HEK293 (cell line): ENCODE results near the gene HDAC8.

ENCODE experiments used
- CTCF ChIA-PET: fragments of 350-600 bp; formaldehyde crosslinking; extraction: SDS; loops from one replicate; lab custom pipeline; 2021; ENCODE audit warnings: antibody characterized with exemption; lab: Yijun Ruan, JAX
- POLR2A ChIA-PET: fragments of 300-600 bp; formaldehyde crosslinking; extraction: SDS; loops from one replicate; lab custom pipeline; 2020; ENCODE audit warnings: antibody characterized with exemption, inconsistent platforms; lab: Yijun Ruan, JAX
- H3K27ac ChIP-seq: fragments of 200-500 bp; sonication (Bioruptor generic); 2 replicates; pipeline ENCODE4 v1.5.1; 2014; ENCODE audit warnings: low read depth, low read length, control low read depth, inconsistent platforms; ENCODE audit errors: extremely low read depth
- H3K36me3 ChIP-seq, 2 experiments: fragments of 200-500 bp in 1 of 2; sonication (Bioruptor generic) in 1 of 2; 1 replicate in 1 of 2; 2 replicates in 1 of 2; pipeline ENCODE4 v1.5.1; 2014 to 2017; ENCODE audit warnings: inconsistent platforms in 2 of 2, low read length in 2 of 2; ENCODE audit not compliant: control insufficient read depth in 2 of 2, insufficient read depth in 1 of 2
- H3K4me1 ChIP-seq: fragments of 200-500 bp; sonication (Bioruptor generic); 2 replicates; pipeline ENCODE4 v1.5.1; 2014; ENCODE audit warnings: mild to moderate bottlenecking, low read length, inconsistent platforms; ENCODE audit not compliant: control insufficient read depth, insufficient read depth
- H3K4me3 ChIP-seq: 2 replicates; pipeline ENCODE4 v1.5.1; 2011; ENCODE audit warnings: low read depth, mild to moderate bottlenecking, control low read depth, low read length, moderate library complexity
- H3K9me3 ChIP-seq: fragments of 200-500 bp; sonication (Bioruptor generic); 2 replicates; pipeline ENCODE4 v1.5.1; 2014; ENCODE audit warnings: low read depth, low read length, inconsistent platforms; ENCODE audit not compliant: control insufficient read depth, insufficient read depth
- BCL6B ChIP-seq: fragments of 450-650 bp; formaldehyde crosslinking; IDR thresholded peaks from 2 replicates; pipeline ENCODE4 v1.5.1; 2017; ENCODE audit warnings: missing biosample characterization, missing genetic modification characterization
- FEZF1 ChIP-seq: fragments of 450-650 bp; formaldehyde crosslinking; IDR thresholded peaks from 2 replicates; pipeline ENCODE4 v1.5.1; 2016; ENCODE audit warnings: missing biosample characterization, missing genetic modification characterization
- SALL2 ChIP-seq: fragments of 450-650 bp; formaldehyde crosslinking; IDR thresholded peaks from 2 replicates; pipeline ENCODE4 v1.5.0; 2017; ENCODE audit warnings: missing biosample characterization, mild to moderate bottlenecking, missing genetic modification characterization, borderline replicate concordance
- SCRT2 ChIP-seq: fragments of 450-650 bp; formaldehyde crosslinking; IDR thresholded peaks from 2 replicates; pipeline ENCODE4 v1.5.1; 2016; ENCODE audit warnings: missing biosample characterization, missing genetic modification characterization
- SP3 ChIP-seq: fragments of 450-650 bp; formaldehyde crosslinking; IDR thresholded peaks from 2 replicates; pipeline ENCODE4 v1.5.1; 2016; ENCODE audit warnings: missing biosample characterization, missing genetic modification characterization
- TRIM28 ChIP-seq: IDR thresholded peaks from 2 replicates; pipeline ENCODE4 v1.6.1; 2011; ENCODE audit warnings: low read length, control low read depth, borderline replicate concordance
- ZBTB26 ChIP-seq: fragments of 450-650 bp; formaldehyde crosslinking; optimal IDR thresholded peaks from 2 replicates; pipeline ENCODE3; 2016; ENCODE audit warnings: missing biosample characterization, mild to moderate bottlenecking, missing genetic modification characterization
- ZFHX2 ChIP-seq: fragments of 450-650 bp; formaldehyde crosslinking; conservative IDR thresholded peaks from 2 replicates; pipeline ENCODE4 v1.5.1; 2016; ENCODE audit warnings: missing biosample characterization, missing genetic modification characterization
- ZIC2 ChIP-seq: fragments of 450-650 bp; formaldehyde crosslinking; IDR thresholded peaks from 2 replicates; pipeline ENCODE4 v1.5.1; 2016; ENCODE audit warnings: missing biosample characterization, missing genetic modification characterization
- ZNF138 ChIP-seq: fragments of 450-650 bp; formaldehyde crosslinking; IDR thresholded peaks from 2 replicates; pipeline ENCODE4 v1.5.1; 2016; ENCODE audit warnings: missing biosample characterization, missing genetic modification characterization, borderline replicate concordance
- ZNF16 ChIP-seq: fragments of 450-650 bp; formaldehyde crosslinking; IDR thresholded peaks from 2 replicates; pipeline ENCODE4 v1.5.1; 2016; ENCODE audit warnings: low read depth, missing biosample characterization, missing genetic modification characterization
- ZNF174 ChIP-seq: fragments of 450-650 bp; formaldehyde crosslinking; IDR thresholded peaks from 2 replicates; pipeline ENCODE4 v1.5.0; 2017; ENCODE audit warnings: missing biosample characterization, mild to moderate bottlenecking, missing genetic modification characterization
- ZNF2 ChIP-seq: fragments of 450-650 bp; formaldehyde crosslinking; IDR thresholded peaks from 2 replicates; pipeline ENCODE4 v1.5.1; 2016; ENCODE audit warnings: missing biosample characterization, missing genetic modification characterization
- ZNF223 ChIP-seq: fragments of 450-650 bp; formaldehyde crosslinking; IDR thresholded peaks from 2 replicates; pipeline ENCODE4 v1.5.1; 2016; ENCODE audit warnings: missing biosample characterization, missing genetic modification characterization
- ZNF302 ChIP-seq: fragments of 450-650 bp; formaldehyde crosslinking; IDR thresholded peaks from 2 replicates; pipeline ENCODE4 v1.5.1; 2016; ENCODE audit warnings: missing biosample characterization, missing genetic modification characterization, low read depth
- ZNF37A ChIP-seq: fragments of 450-650 bp; IDR thresholded peaks from 2 replicates; pipeline ENCODE4 v1.5.1; 2018; ENCODE audit warnings: missing biosample characterization, missing genetic modification characterization
- ZNF426 ChIP-seq: fragments of 450-650 bp; formaldehyde crosslinking; IDR thresholded peaks from 2 replicates; pipeline ENCODE4 v1.5.1; 2017; ENCODE audit warnings: missing biosample characterization, missing genetic modification characterization, mild to moderate bottlenecking, inconsistent platforms, moderate library complexity
- ZNF664 ChIP-seq: fragments of 450-650 bp; formaldehyde crosslinking; IDR thresholded peaks from 2 replicates; pipeline ENCODE4 v1.5.1; 2016; ENCODE audit warnings: missing biosample characterization, missing genetic modification characterization
- ZNF776 ChIP-seq: fragments of 450-650 bp; formaldehyde crosslinking; IDR thresholded peaks from 2 replicates; pipeline ENCODE4 v1.5.0; 2017; ENCODE audit warnings: missing biosample characterization, missing genetic modification characterization, borderline replicate concordance
- TF ChIP-seq, protein P1 (sequence below): fragments of 450-650 bp; formaldehyde crosslinking; IDR thresholded peaks from 2 replicates; pipeline ENCODE4 v1.5.1; 2016; ENCODE audit warnings: missing biosample characterization, missing genetic modification characterization
- TF ChIP-seq, protein P2 (sequence below): fragments of 450-650 bp; formaldehyde crosslinking; IDR thresholded peaks from 2 replicates; pipeline ENCODE4 v1.5.1; 2016; ENCODE audit warnings: missing biosample characterization, missing genetic modification characterization
- TF ChIP-seq, protein P3 (sequence below): fragments of 450-650 bp; formaldehyde crosslinking; IDR thresholded peaks from 2 replicates; pipeline ENCODE4 v1.5.1; 2017; ENCODE audit warnings: missing biosample characterization, missing genetic modification characterization
- TF ChIP-seq, protein P4 (sequence below): fragments of 450-650 bp; formaldehyde crosslinking; IDR thresholded peaks from 2 replicates; pipeline ENCODE4; 2016; ENCODE audit warnings: missing biosample characterization, missing genetic modification characterization

The HDAC8 gene

DNA sequence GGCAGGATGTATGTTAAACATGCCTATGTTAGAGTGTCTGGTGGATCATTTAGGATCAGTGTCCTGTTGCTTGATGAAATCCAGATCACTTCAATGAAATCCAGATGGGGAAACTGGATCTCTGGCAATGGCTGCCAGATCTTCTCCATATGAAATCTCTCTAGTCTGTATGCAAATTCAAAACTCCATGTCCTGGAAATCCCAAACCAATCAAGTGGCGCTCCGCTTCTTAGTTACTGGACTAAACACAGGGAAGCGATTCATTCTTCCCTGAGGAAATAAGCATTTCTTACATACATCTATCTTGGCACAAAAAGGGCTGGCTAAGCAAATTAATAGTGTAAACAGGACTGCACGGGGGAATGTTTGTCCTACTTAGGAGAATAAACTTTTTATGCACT lies 94.9 kb downstream of the HDAC8 start:
- no peaks in the 10 kb centered on the region; the same call in 1 of the 2 replicates for H3K9me3 ChIP-seq
- no peak overlapping the region for H3K27ac ChIP-seq
- H3K4me3 ChIP-seq: no peak overlapping the region
- no peaks in the 10 kb centered on the region for H3K36me3 ChIP-seq
- H3K4me1 ChIP-seq: no peaks in the 10 kb centered on the region
- ChIA-PET POLR2A (no interaction called here), CTCF (interaction anchor here (0.6 to 0.7 kb wide), 2 partner anchors 7 to 178 kb away, joined by 4 read pairs; no protein-coding TSS in a partner anchor)
- TF ChIP-seq, protein P1, sequence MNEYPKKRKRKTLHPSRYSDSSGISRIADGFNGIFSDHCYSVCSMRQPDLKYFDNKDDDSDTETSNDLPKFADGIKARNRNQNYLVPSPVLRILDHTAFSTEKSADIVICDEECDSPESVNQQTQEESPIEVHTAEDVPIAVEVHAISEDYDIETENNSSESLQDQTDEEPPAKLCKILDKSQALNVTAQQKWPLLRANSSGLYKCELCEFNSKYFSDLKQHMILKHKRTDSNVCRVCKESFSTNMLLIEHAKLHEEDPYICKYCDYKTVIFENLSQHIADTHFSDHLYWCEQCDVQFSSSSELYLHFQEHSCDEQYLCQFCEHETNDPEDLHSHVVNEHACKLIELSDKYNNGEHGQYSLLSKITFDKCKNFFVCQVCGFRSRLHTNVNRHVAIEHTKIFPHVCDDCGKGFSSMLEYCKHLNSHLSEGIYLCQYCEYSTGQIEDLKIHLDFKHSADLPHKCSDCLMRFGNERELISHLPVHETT (tag by site-specific recombination): no peak
- TF ChIP-seq, protein P2, sequence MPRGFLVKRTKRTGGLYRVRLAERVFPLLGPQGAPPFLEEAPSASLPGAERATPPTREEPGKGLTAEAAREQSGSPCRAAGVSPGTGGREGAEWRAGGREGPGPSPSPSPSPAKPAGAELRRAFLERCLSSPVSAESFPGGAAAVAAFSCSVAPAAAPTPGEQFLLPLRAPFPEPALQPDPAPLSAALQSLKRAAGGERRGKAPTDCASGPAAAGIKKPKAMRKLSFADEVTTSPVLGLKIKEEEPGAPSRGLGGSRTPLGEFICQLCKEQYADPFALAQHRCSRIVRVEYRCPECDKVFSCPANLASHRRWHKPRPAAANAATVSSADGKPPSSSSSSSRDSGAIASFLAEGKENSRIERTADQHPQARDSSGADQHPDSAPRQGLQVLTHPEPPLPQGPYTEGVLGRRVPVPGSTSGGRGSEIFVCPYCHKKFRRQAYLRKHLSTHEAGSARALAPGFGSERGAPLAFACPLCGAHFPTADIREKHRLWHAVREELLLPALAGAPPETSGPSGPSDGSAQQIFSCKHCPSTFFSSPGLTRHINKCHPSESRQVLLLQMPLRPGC (tag by site-specific recombination): no peak
- TF ChIP-seq ZNF16 (tag by site-specific recombination) (no peak), ZNF776 (tag by site-specific recombination) (no peak), FEZF1 (tag by site-specific recombination) (no peak), ZNF37A (tag by site-specific recombination) (no peak), ZNF174 (tag by site-specific recombination) (no peak), ZNF302 (tag by site-specific recombination) (no peak), BCL6B (tag by site-specific recombination) (no peak), ZNF426 (tag by site-specific recombination) (no peak), ZFHX2 (tag by site-specific recombination) (no peak), SALL2 (tag by site-specific recombination) (no peak), SP3 (tag by site-specific recombination) (no peak), ZNF2 (no peak), ZBTB26 (tag by site-specific recombination) (no peak)

GRCh38 chrX:72477376-72477775 lies 95.3 kb downstream of the HDAC8 start:
- TF ChIP-seq, protein P3, sequence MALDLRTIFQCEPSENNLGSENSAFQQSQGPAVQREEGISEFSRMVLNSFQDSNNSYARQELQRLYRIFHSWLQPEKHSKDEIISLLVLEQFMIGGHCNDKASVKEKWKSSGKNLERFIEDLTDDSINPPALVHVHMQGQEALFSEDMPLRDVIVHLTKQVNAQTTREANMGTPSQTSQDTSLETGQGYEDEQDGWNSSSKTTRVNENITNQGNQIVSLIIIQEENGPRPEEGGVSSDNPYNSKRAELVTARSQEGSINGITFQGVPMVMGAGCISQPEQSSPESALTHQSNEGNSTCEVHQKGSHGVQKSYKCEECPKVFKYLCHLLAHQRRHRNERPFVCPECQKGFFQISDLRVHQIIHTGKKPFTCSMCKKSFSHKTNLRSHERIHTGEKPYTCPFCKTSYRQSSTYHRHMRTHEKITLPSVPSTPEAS (tag by site-specific recombination): no peak
- TF ChIP-seq, protein P4, sequence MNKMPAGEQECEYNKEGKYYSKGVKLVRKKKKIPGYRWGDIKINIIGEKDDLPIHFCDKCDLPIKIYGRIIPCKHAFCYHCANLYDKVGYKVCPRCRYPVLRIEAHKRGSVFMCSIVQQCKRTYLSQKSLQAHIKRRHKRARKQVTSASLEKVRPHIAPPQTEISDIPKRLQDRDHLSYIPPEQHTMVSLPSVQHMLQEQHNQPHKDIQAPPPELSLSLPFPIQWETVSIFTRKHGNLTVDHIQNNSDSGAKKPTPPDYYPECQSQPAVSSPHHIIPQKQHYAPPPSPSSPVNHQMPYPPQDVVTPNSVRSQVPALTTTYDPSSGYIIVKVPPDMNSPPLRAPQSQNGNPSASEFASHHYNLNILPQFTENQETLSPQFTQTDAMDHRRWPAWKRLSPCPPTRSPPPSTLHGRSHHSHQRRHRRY: no peak
- no peak for TF ChIP-seq ZNF223
- TF ChIP-seq ZIC2: no peak
- no peak for TF ChIP-seq TRIM28
- TF ChIP-seq, protein P1 (tag by site-specific recombination): no peak
- no peak for TF ChIP-seq ZNF138 (tag by site-specific recombination)
- no peak for TF ChIP-seq ZNF664
- no peak for TF ChIP-seq SCRT2
- no peaks in the 10 kb centered on the region for H3K36me3 ChIP-seq
- no peak overlapping the region for H3K4me3 ChIP-seq
- no peak overlapping the region for H3K27ac ChIP-seq
- ChIA-PET CTCF (interaction anchor here (0.7 kb wide), 1 partner anchor 8 kb away, joined by 4 read pairs; no protein-coding TSS in a partner anchor), POLR2A (no interaction called here)
- no peaks in the 10 kb centered on the region for H3K4me1 ChIP-seq
- H3K9me3 ChIP-seq: no peaks in the 10 kb centered on the region; the same call in 1 of the 2 replicates
